NOMO-1 treated with DMSO at 0.1 percent for 48 hours (cell line): ENCODE results near the gene CPNE9.

ENCODE experiments used
- DNase-seq: peaks from one replicate; lab custom pipeline; 2025; ENCODE audit not compliant: unreplicated experiment; lab: John Stamatoyannopoulos, UW

The CPNE9 gene

DNA sequence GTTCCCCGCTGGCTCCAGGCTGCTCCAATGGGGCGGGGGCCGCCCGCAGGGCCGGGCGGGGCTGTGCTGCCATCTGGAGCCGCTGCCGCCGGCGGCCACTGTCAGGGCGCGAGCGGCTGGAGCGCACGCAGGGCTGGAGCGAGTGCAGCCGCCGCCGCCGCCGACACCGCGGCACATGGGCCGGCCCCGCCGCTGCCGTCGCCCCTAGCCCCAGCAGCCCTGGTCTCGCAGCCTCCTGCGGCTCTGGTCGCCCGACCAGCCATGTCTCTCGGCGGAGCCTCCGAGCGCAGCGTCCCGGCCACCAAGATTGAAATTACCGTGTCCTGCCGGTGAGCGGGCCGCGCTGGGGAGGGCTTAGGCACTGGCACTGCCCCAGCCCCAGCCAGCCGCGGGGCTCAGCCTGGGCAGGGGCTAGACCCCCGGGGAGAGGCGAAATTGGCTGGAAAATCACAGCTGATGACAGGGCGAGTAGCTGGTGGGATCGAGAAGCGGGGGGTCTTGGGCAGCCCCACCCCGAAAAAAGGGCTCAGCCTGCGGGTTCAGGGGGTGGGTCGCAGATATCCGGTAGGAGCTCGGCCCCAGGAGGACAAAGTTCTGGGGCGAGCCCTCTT, at the start of gene CPNE9:
TSS of gene CPNE9 (plus strand) at position 98 of the 611 bp plus-strand sequence. CDS start at position 262, 164 bp downstream.
- no peak for DNase-seq

DNA sequence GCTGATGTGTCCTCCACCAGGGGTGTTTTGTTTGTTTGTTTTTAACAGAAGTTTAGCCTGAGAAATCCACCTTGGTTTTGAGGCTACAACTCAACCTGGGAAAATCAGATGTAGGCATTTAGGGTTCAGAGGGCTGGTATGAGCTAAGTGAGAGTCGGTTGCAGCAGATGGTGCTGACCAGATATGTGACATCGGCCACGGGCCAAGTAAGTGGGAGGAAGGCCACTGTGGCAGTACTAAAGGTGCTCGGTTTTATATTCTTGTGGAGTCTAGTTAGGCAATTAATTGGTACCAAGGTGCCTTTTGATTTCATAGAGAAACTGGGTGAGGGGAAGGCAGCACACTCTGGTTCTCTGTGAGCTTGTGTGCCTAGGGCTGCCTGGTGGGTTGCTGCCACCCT, 43.8 kb upstream of the CPNE9 start:
- no peak for DNase-seq

DNA sequence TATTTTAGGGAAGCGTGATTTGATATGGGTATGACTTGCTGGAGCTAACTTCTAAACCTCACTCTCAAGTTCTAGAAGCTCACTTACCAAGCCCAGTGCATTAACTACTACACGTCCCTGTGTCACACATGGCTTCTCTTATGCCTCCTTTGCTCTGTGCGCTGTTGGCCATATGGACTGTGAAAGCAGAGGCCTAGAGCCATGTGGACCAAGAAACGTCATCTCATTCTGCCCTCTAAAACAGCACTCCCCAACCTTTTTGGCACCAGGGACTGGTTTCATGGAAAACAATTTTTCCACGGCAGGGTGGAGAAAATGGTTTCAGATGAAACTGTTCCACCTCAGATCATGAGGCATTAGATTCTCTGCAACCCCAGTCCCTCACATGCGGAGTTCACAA, 42.7 kb upstream of the CPNE9 start:
- no peak for DNase-seq

DNA sequence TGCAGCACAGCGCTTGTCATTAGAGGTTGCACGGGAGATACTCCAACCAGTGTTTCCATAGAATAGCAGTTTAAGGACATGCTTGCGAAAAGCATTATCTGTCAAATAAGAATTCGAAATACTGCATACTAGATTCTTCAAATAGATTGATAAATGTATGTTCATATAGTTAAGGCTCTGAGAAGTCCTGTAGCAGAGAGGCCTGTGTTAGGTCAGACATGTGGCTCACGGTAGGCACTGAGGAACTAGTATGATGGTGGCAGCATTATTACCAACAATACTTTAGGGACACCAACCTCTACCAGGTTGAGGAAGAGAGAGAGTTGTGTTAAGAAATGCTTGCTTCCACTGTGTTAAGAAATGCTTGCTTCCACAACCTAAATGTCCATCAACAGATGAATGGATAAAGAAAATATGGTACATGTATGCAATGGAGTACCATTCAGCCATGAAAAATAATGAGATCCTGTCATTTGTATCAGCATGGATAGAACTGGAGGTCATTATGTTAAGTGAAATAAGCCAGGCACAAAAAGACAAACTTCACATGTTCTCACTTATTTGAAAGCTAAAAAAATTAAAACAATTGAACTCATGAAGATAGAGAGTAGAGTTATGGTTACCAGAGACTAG, 39.4 kb upstream of the CPNE9 start:
- no peak for DNase-seq

GRCh38 chr3:9666704-9667445, 36.8 kb upstream of the CPNE9 start:
- no peak for DNase-seq

GRCh38 chr3:9669277-9669676, 34.4 kb upstream of the CPNE9 start:
- no peak for DNase-seq

- no peak for DNase-seq
These were observed 33.8 kb upstream of the CPNE9 start for GRCh38 chr3:9669720-9670432.

DNA sequence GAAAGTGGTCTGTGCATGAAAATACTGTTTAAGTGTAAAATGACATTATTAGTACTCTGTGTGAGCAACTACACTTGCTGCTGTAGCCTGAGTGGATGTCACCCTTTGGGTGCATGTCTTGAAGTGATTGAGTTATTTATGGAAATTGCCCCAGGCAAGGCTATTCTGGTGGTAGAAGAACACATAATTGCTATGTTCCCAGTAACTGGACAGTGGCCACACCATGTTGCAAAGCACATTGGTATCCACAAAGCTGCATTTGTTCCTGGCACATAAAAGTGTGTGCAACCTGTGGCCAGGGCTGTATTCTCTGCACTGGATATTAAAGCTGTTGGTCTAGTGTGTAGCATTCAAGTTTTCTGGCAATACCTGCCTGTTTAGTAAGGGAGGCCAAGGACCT, 30.6 kb upstream of the CPNE9 start:
- DNase-seq, result no peak

- DNase-seq, result no peak
These were observed 29.9 kb upstream of the CPNE9 start for GRCh38 chr3:9673752-9674151.

GRCh38 chr3:9675736-9676290, 27.8 kb upstream of the CPNE9 start:
- no peak for DNase-seq

- DNase-seq, result no peak
These were observed 26.8 kb upstream of the CPNE9 start for GRCh38 chr3:9676785-9677184.

DNA sequence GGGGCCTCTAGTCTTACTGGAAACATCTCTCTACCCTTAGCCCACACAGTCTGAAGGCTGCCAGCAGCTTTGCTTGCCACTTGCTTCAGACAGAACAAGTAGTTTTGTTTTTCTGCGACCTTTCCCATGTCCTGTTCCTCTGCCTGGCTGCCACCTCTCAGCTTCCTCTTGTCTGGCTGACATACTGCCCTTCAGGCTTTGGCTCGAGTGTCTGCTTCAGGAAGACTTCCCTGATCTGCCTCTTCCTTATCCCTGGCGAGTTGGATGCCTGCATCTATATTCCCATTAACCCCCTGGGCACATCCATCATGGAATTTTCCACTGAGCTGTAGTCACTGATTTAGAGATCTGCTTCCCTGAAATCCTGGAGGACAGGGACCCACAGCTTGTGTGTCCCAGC, 25.1 kb upstream of the CPNE9 start:
- no peak for DNase-seq

GRCh38 chr3:9679476-9680080, 24.1 kb upstream of the CPNE9 start:
- DNase-seq, result no peak

GRCh38 chr3:9681011-9681722, 22.5 kb upstream of the CPNE9 start:
- no peak for DNase-seq

DNA sequence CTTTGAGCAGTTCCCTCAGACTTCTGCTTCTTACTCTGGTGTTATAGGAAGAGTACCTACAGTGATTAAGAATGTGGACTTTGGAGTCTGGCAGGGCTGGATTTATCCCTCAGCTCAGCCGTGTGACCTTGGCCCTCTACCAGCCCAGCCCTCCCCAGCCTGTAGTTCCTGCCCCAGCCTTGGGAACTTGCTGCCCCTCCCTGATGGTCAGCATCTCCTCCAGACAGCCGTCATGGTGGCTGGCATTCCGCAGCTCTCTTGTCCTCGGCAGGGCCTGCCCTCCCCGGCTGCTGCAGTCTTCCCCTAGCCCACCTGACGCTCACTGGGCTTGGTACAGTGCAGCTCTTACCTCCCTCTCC, 21.9 kb upstream of the CPNE9 start:
- no peak for DNase-seq

DNA sequence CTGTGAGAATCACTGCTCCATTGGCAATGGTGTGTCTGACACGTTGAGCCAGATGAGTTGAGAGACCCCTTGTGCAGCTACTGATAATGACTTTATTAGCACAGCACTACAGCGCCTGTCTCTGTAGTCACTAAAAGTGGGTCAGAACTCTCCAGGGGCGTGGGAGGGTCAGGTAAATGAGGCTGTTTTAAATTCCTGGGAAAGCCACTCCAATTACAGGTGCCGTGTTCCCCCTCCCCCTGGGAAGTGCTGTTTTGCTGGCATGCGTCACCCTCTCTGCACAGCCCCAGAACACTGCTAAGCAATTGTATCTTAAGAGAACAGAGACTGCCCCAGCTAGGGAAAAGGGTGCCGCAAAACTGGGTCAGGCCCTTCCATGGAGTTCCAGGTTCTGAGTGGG, 21.5 kb upstream of the CPNE9 start:
- DNase-seq, result no peak

DNA sequence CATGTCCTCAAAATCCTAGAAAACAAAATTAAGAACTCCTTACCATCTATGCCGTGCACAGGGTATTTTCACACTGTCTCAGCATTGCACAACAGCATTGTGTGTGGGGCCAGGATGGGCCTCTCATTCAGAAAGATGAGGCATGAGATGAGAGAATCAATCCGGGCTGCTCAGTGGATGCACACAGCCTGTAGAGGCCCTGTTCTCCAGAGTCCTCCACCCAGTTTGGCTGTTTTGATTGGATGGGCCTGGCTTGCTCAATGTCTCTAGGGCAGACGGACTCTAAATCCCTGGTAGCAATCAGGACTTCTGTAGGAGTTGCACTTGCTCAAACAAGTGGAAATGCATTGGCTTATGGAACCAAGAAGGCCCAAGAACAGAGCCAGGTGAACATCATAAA, 20.2 kb upstream of the CPNE9 start:
- no peak for DNase-seq

- no peak for DNase-seq
These were observed 18.2 kb upstream of the CPNE9 start for GRCh38 chr3:9685216-9686049.

DNA sequence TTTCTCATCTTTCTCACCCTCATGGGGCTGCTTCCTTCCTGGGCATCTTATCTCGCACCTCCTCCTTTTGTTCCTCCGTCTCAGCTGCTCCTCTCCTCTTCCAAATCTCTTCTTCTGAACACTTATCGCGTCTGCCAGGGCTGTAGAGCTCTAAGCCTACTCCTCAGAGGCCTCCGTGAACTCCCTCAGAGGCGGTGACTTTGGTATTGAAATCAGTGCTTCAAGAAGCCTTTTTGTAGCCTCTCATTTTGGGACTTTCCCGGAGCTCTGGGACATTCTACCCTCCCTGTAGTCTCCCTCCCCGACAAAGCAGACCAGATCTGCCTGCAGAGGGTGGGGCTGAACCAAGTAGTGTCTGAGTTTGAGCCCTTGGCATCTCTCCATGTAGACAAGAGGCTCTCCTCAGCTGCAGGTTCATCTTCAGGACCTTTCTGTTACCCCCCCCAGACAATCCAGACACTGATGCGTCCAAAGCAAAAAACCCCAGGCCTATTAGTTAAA, 17.5 kb upstream of the CPNE9 start:
- DNase-seq, result no peak
